Suprapubic skin (tissue), 4 donors: ENCODE measurements around the gene AIMP2. TPM values are rescaled to one million over a fixed set of nuclear protein-coding genes. Genes with fewer than 3 reads are reported as not detected.

ENCODE experiments used
- DNase-seq, 2 donors: peaks; one replicate each; pipeline ENCODE4 v3.0.0-alpha.2; 2019; ENCODE audit warnings: low spot score in 2 of 2
- H3K27ac ChIP-seq: fragments of 200-600 bp; sonication (generic); one replicate; pipeline ENCODE4 v1.5.1; 2019
- H3K27me3 ChIP-seq: fragments of 200-600 bp; sonication (generic); one replicate; pipeline ENCODE4 v1.5.1; 2019
- H3K36me3 ChIP-seq: fragments of 200-600 bp; sonication (generic); one replicate; pipeline ENCODE4 v1.5.1; 2019
- H3K4me1 ChIP-seq: fragments of 200-600 bp; sonication (generic); one replicate; pipeline ENCODE4 v1.5.1; 2019
- H3K4me3 ChIP-seq: fragments of 200-600 bp; sonication (generic); one replicate; pipeline ENCODE4 v1.5.1; 2019; ENCODE audit warnings: mild to moderate bottlenecking
- H3K9me3 ChIP-seq: fragments of 200-600 bp; sonication (generic); one replicate; pipeline ENCODE4 v1.5.1; 2019
- EP300 ChIP-seq: sonication (generic); formaldehyde crosslinking; IDR thresholded peaks from one replicate; pipeline ENCODE4 v1.6.1; 2017; ENCODE audit warnings: antibody characterized with exemption
- POLR2A ChIP-seq, 2 donors: fragments of 450-650 bp; IDR thresholded peaks; one replicate each; pipeline ENCODE4 v1.6.1; 2017; ENCODE audit warnings: antibody characterized with exemption in 2 of 2, mild to moderate bottlenecking in 2 of 2, moderate library complexity in 2 of 2
- POLR2AphosphoS5 ChIP-seq, 3 donors: sonication (generic); formaldehyde crosslinking; IDR thresholded peaks; one replicate each; pipeline ENCODE4 v1.6.1; 2017; ENCODE audit warnings: antibody characterized with exemption in 3 of 3
- WGBS: methylation state at CpG from one replicate; pipeline ENCODE4 v1.1.5; 2018; 5-methylcytosine and 5-hydroxymethylcytosine counted together
- total RNA-seq, 4 donors: library from RNA; depleted of rRNA; stranded (reverse); fragments of >200 nt; gene quantifications; one replicate each; pipeline ENCODE4 v1.1.0, GENCODE V29; 2016
- TF ChIP-seq, protein P1 (sequence below), 2 donors: fragments of 200-600 bp in 1 of 2; fragments of 450-650 bp in 1 of 2; sonication (generic) in 1 of 2; IDR thresholded peaks; one replicate each; pipeline ENCODE4 v1.5.1; 2016 to 2019; ENCODE audit warnings: antibody characterized with exemption in 2 of 2, mild to moderate bottlenecking in 1 of 2, moderate library complexity in 1 of 2

AIMP2 gene
- total RNA-seq, 4 donors from 2014 or later, result 27.1 to 45.5 (median 38.5) TPM

GRCh38 chr7:6027806-6028365, 18.8 kb downstream of the AIMP2 start:
- Histone ChIP-seq H3K4me1 (peaks cover 12% of the 10 kb centered on the region), H3K27ac (peak overlapping the region; percentile 7), H3K4me3 (no peak overlapping the region), H3K27me3 (no peaks in the 10 kb centered on the region), H3K36me3 (peaks cover 92% of the 10 kb centered on the region), H3K9me3 (no peaks in the 10 kb centered on the region)
- peak in 1 of 2 donors; percentile 1 for DNase-seq
- TF ChIP-seq EP300 (no peak), POLR2AphosphoS5 (IDR thresholded peaks at IDR 0.05) (no peak), POLR2A (IDR thresholded peaks at IDR 0.05) (no peak)
- TF ChIP-seq, protein P1, sequence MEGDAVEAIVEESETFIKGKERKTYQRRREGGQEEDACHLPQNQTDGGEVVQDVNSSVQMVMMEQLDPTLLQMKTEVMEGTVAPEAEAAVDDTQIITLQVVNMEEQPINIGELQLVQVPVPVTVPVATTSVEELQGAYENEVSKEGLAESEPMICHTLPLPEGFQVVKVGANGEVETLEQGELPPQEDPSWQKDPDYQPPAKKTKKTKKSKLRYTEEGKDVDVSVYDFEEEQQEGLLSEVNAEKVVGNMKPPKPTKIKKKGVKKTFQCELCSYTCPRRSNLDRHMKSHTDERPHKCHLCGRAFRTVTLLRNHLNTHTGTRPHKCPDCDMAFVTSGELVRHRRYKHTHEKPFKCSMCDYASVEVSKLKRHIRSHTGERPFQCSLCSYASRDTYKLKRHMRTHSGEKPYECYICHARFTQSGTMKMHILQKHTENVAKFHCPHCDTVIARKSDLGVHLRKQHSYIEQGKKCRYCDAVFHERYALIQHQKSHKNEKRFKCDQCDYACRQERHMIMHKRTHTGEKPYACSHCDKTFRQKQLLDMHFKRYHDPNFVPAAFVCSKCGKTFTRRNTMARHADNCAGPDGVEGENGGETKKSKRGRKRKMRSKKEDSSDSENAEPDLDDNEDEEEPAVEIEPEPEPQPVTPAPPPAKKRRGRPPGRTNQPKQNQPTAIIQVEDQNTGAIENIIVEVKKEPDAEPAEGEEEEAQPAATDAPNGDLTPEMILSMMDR (IDR thresholded peaks at IDR 0.05), result no peak
- WGBS, result 100% methylated on average over 1 of the region's 1 CpG

- Histone ChIP-seq H3K4me3 (no peak overlapping the region), H3K27me3 (no peaks in the 10 kb centered on the region), H3K36me3 (peaks cover 92% of the 10 kb centered on the region), H3K4me1 (peaks cover 12% of the 10 kb centered on the region), H3K27ac (no peak overlapping the region), H3K9me3 (no peaks in the 10 kb centered on the region)
- TF ChIP-seq POLR2AphosphoS5 (IDR thresholded peaks at IDR 0.05), result no peak
- TF ChIP-seq, protein P1 (IDR thresholded peaks at IDR 0.05), result no peak
- no peak for TF ChIP-seq POLR2A (IDR thresholded peaks at IDR 0.05)
- TF ChIP-seq EP300, result no peak
- DNase-seq, result no peak
- WGBS, result 91% methylated on average over 5 of the region's 5 CpGs
Measured at GRCh38 chr7:6028563-6028962, 19.5 kb downstream of the AIMP2 start.

DNA sequence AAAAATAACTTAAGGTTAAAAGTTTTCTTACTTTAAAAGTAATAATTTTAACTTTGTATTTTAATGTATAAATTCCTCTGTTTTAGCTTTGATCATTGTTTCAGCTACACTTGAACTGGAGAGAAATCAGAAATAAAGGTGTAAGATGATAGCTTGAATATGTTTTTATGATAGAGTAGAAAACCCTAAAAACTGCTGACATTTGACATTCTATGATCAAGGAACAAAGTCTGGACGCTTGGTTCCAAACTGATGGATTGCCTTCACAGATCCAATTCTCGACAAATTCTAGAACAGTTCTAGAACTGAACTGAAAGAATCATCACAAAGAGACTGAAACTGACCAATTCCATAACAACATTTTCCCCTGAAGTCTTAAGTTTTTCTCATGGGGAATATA, 21.9 kb downstream of the AIMP2 start, which contains the start of gene ANKRD61:
ANKRD61 (plus strand) TSS at position 389 of the 400 bp plus-strand sequence; CDS start at position 389, 0 bp downstream.
- H3K9me3 ChIP-seq, result no peaks in the 10 kb centered on the region
- H3K4me3 ChIP-seq, result no peak within 1 kb of the TSS
- H3K27ac ChIP-seq, result no peak within 1 kb of the TSS
- H3K4me1 ChIP-seq, result peaks cover 12% of the 10 kb centered on the region
- H3K27me3 ChIP-seq, result no peaks in the 10 kb centered on the region
- TF ChIP-seq POLR2AphosphoS5 (IDR thresholded peaks at IDR 0.05) (no peak), EP300 (no peak), POLR2A (IDR thresholded peaks at IDR 0.05) (no peak)
- TF ChIP-seq, protein P1 (IDR thresholded peaks at IDR 0.05), result no peak
- no peak for DNase-seq
- peaks cover 91% of the 10 kb centered on the region for H3K36me3 ChIP-seq
- WGBS, result 73% methylated on average over 2 of the region's 2 CpGs

DNA sequence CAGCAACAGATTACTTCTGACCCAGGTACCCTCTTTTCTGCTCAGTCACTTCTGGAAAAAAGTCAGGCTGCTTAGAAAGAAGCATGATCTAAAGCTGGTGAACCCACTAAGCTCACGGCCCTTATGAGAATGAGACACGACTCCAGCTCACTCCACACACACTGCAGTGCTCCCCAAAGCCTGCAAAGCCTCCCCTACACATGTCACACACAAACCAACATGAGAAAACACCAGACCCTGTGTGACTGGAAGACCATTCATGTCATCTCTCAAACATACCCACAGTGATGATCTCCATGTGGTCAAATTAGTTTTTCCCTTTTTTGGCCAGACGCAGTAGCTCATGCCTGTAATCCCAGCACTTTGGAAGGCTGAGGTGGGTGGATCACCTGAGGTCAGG, 22.5 kb downstream of the AIMP2 start:
- no peak for TF ChIP-seq POLR2AphosphoS5 (IDR thresholded peaks at IDR 0.05)
- TF ChIP-seq, protein P1 (IDR thresholded peaks at IDR 0.05), result no peak
- no peak for TF ChIP-seq EP300
- no peak for TF ChIP-seq POLR2A (IDR thresholded peaks at IDR 0.05)
- DNase-seq, result no peak
- H3K9me3 ChIP-seq, result no peaks in the 10 kb centered on the region
- WGBS, result 83% methylated on average over 3 of the region's 3 CpGs
- no peaks in the 10 kb centered on the region for H3K27me3 ChIP-seq
- no peak overlapping the region for H3K4me3 ChIP-seq
- peaks cover 7% of the 10 kb centered on the region for H3K4me1 ChIP-seq
- H3K36me3 ChIP-seq, result peaks cover 91% of the 10 kb centered on the region
- H3K27ac ChIP-seq, result no peak overlapping the region

GRCh38 chr7:6032167-6032566, 23.1 kb downstream of the AIMP2 start:
- Histone ChIP-seq H3K27ac (no peak overlapping the region), H3K4me3 (no peak overlapping the region), H3K27me3 (no peaks in the 10 kb centered on the region), H3K36me3 (peaks cover 91% of the 10 kb centered on the region), H3K9me3 (no peaks in the 10 kb centered on the region), H3K4me1 (peaks cover under 1% of the 10 kb centered on the region)
- no peak for DNase-seq
- 75% methylated on average over 5 of the region's 5 CpGs for WGBS
- TF ChIP-seq POLR2A (IDR thresholded peaks at IDR 0.05), result no peak

DNA sequence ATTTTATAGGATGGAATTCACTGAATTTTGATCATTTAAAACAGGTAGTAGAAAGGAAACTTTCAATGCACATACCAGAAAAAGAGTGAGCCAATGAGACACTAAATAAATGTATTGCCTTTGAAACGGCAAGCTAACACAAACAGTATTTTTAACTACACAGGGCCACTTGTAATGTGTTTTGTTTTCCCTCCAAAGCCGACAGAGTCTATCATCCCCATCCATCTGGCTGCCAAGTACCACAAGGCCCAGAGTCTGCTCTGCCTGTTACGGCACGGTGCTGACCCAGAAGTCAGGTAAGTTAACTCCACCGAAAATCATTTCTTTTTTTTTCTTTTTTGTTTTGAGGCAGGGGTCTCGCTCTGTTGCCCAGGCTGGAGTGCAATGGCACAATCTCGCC, 23.6 kb downstream of the AIMP2 start:
- Histone ChIP-seq H3K4me1 (no peaks in the 10 kb centered on the region), H3K36me3 (peaks cover 90% of the 10 kb centered on the region), H3K27ac (no peak overlapping the region), H3K4me3 (no peak overlapping the region), H3K27me3 (no peaks in the 10 kb centered on the region), H3K9me3 (no peaks in the 10 kb centered on the region)
- no peak for TF ChIP-seq POLR2A (IDR thresholded peaks at IDR 0.05)
- TF ChIP-seq EP300, result no peak
- no peak for TF ChIP-seq POLR2AphosphoS5 (IDR thresholded peaks at IDR 0.05)
- TF ChIP-seq, protein P1 (IDR thresholded peaks at IDR 0.05), result no peak
- 83% methylated on average over 7 of the region's 7 CpGs for WGBS
- DNase-seq, result no peak
